ENCODE results near the gene NDFIP1. TPM values are rescaled to one million over a fixed set of nuclear protein-coding genes. Genes with fewer than 3 reads are reported as not detected.

Gene NDFIP1
- total RNA-seq, 6 donors from 2014 or later, result 66.9 to 212 (median 108) TPM

- Histone ChIP-seq H3K4me3 (peak overlapping the region; percentile 64 to 89 (median 74)), H3K4me1 (peaks cover 22 to 31% (median 26%) of the 10 kb centered on the region in 4 donors), H3K27me3 (no peaks in the 10 kb centered on the region), H3K36me3 (no peaks in the 10 kb centered on the region), H3K9me3 (no peaks in the 10 kb centered on the region), H3K27ac (peak overlapping the region; percentile 97 to 100 (median 99))
- WGBS, 2 donors, result 0 to 2% methylated on average over 21 of the region's 21 CpGs
- DNase-seq (peak in 1 of 2 donors; percentile 25), ATAC-seq (ENCODE audit: low FRiP score in 2 of 2) (peak in 1 of 2 donors; percentile 5)
- TF ChIP-seq POLR2AphosphoS5 (IDR thresholded peaks at IDR 0.05) (no peak), EP300 (IDR thresholded peaks at IDR 0.05) (no peak), POLR2A (IDR thresholded peaks at IDR 0.05) (no peak)
- TF ChIP-seq, protein P1, sequence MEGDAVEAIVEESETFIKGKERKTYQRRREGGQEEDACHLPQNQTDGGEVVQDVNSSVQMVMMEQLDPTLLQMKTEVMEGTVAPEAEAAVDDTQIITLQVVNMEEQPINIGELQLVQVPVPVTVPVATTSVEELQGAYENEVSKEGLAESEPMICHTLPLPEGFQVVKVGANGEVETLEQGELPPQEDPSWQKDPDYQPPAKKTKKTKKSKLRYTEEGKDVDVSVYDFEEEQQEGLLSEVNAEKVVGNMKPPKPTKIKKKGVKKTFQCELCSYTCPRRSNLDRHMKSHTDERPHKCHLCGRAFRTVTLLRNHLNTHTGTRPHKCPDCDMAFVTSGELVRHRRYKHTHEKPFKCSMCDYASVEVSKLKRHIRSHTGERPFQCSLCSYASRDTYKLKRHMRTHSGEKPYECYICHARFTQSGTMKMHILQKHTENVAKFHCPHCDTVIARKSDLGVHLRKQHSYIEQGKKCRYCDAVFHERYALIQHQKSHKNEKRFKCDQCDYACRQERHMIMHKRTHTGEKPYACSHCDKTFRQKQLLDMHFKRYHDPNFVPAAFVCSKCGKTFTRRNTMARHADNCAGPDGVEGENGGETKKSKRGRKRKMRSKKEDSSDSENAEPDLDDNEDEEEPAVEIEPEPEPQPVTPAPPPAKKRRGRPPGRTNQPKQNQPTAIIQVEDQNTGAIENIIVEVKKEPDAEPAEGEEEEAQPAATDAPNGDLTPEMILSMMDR (IDR thresholded peaks at IDR 0.05), result no peak
Observed at GRCh38 chr5:142109331-142110045, 909 bp downstream of the NDFIP1 start.

DNA sequence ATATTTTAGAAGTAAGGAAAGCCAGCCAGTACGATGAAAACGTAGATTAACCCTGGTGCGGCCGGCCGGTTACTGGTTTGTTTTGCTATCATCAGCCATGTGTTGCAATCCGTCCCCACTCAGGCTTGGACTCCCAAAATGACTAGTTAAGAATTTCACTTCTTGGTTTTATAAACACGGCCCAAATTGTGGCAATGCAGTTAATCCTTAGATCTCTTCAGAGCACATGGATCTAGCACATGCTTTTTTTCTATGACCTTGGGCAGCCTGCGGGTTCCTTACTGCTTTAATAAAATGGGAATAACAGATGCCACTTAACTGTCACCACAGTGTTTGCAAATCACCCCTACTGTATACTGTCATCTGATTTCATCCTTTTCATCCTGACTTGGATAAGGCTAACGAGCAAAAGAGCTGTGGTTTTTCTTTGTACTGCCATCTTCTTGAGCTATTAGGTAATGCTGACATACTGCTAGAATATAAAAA is 1.5 kb downstream of the NDFIP1 start:
- Histone ChIP-seq H3K27ac (peak overlapping the region; percentile 97 to 100 (median 99)), H3K9me3 (no peaks in the 10 kb centered on the region), H3K4me1 (peaks cover 22 to 31% (median 27%) of the 10 kb centered on the region in 4 donors), H3K27me3 (no peaks in the 10 kb centered on the region), H3K36me3 (no peaks in the 10 kb centered on the region), H3K4me3 (peak overlapping the region; percentile 64 to 89 (median 74))
- ATAC-seq (ENCODE audit: low FRiP score in 2 of 2) (peak in 1 of 2 donors; percentile 31), DNase-seq (peak in 1 of 2 donors; percentile 46)
- TF ChIP-seq POLR2A (IDR thresholded peaks at IDR 0.05) (no peak), POLR2AphosphoS5 (IDR thresholded peaks at IDR 0.05) (no peak), EP300 (IDR thresholded peaks at IDR 0.05) (no peak)
- TF ChIP-seq, protein P1 (IDR thresholded peaks at IDR 0.05), result no peak
- 2 to 4% methylated on average over 9 of the region's 9 CpGs for WGBS, 2 donors

GRCh38 chr5:142110988-142111687 is 2.6 kb downstream of the NDFIP1 start:
- no peaks in the 10 kb centered on the region for H3K9me3 ChIP-seq
- ATAC-seq (ENCODE audit: low FRiP score in 2 of 2), result no peak
- H3K36me3 ChIP-seq, result no peaks in the 10 kb centered on the region
- 68 to 74% methylated on average over 6 of the region's 6 CpGs for WGBS, 2 donors
- TF ChIP-seq, protein P1 (IDR thresholded peaks at IDR 0.05), result no peak
- TF ChIP-seq POLR2A (IDR thresholded peaks at IDR 0.05) (no peak), EP300 (IDR thresholded peaks at IDR 0.05) (no peak), POLR2AphosphoS5 (IDR thresholded peaks at IDR 0.05) (no peak)
- H3K27me3 ChIP-seq, result no peaks in the 10 kb centered on the region
- peak overlapping the region in 1 of 4 donors; percentile 78 for H3K4me3 ChIP-seq
- no peak for DNase-seq
- peaks cover 29 to 38% (median 34%) of the 10 kb centered on the region in 4 donors for H3K4me1 ChIP-seq
- H3K27ac ChIP-seq, result no peak overlapping the region

- Histone ChIP-seq H3K4me3 (no peak overlapping the region), H3K27ac (no peak overlapping the region), H3K36me3 (no peaks in the 10 kb centered on the region), H3K27me3 (no peaks in the 10 kb centered on the region), H3K4me1 (peaks cover 40 to 62% (median 51%) of the 10 kb centered on the region in 4 donors), H3K9me3 (no peaks in the 10 kb centered on the region)
- no peak for DNase-seq
- TF ChIP-seq, protein P1 (IDR thresholded peaks at IDR 0.05), result no peak
- TF ChIP-seq EP300 (IDR thresholded peaks at IDR 0.05) (no peak), POLR2A (IDR thresholded peaks at IDR 0.05) (no peak), POLR2AphosphoS5 (IDR thresholded peaks at IDR 0.05) (no peak)
- WGBS, 2 donors, result 85 to 96% methylated on average over 1 of the region's 1 CpG
- no peak for ATAC-seq (ENCODE audit: low FRiP score in 2 of 2)
Observed at GRCh38 chr5:142114687-142115086, 6.1 kb downstream of the NDFIP1 start.
